Karpas-422 (cell line): ENCODE measurements around the gene PRIMPOL. TPM values are rescaled to one million over a fixed set of nuclear protein-coding genes. Genes with fewer than 3 reads are reported as not detected.
"Not testable (repeated sequence)": the region's sequence is repeated elsewhere in the genome, so short reads cannot be mapped to it uniquely, and the experiment has no call there.

Source experiments
- DNase-seq: peaks from one replicate; pipeline ENCODE4 v3.0.0-alpha.2; 2015
- H2AFZ ChIP-seq: fragments of 200-600 bp; sonication (generic); 2 replicates; pipeline ENCODE4 v1.6.1; 2014; ENCODE audit warnings: antibody characterized with exemption, low read length, mixed read lengths
- H3K27ac ChIP-seq: fragments of 200-600 bp; sonication (generic); 2 replicates; pipeline ENCODE4 v1.5.1; 2014; ENCODE audit warnings: mild to moderate bottlenecking, low read length, moderate library complexity
- H3K27me3 ChIP-seq: fragments of 200-600 bp; sonication (generic); 2 replicates; pipeline ENCODE4 v1.6.1; 2014; ENCODE audit warnings: low read length, mixed read lengths
- H3K36me3 ChIP-seq: fragments of 200-600 bp; sonication (generic); 2 replicates; pipeline ENCODE4 v1.6.1; 2014; ENCODE audit warnings: low read length, mixed read lengths; ENCODE audit not compliant: insufficient read depth
- H3K4me1 ChIP-seq: fragments of 200-600 bp; sonication (generic); 2 replicates; pipeline ENCODE4 v1.6.1; 2014; ENCODE audit warnings: mild to moderate bottlenecking, low read length, mixed read lengths
- H3K4me2 ChIP-seq: fragments of 200-600 bp; sonication (generic); 2 replicates; pipeline ENCODE4 v1.6.1; 2014; ENCODE audit warnings: low read length, low read depth, mild to moderate bottlenecking; ENCODE audit not compliant: poor library complexity, severe bottlenecking
- H3K4me3 ChIP-seq: fragments of 200-600 bp; sonication (generic); 2 replicates; pipeline ENCODE4 v1.5.1; 2014; ENCODE audit warnings: mild to moderate bottlenecking, antibody characterized with exemption, low read length, mixed read lengths
- H3K79me2 ChIP-seq: fragments of 200-600 bp; sonication (generic); 2 replicates; pipeline ENCODE4 v1.6.1; 2014; ENCODE audit warnings: mild to moderate bottlenecking, low read length, mixed read lengths
- H3K9ac ChIP-seq: fragments of 200-600 bp; sonication (generic); 2 replicates; pipeline ENCODE4 v1.6.0; 2014; ENCODE audit warnings: low read length
- H3K9me2 ChIP-seq: fragments of 200-600 bp; sonication (generic), shearing (Covaris generic); replicated peaks from 2 replicates; pipeline ENCODE4 v1.6.0; 2014; ENCODE audit warnings: mild to moderate bottlenecking, low read length, moderate library complexity; ENCODE audit not compliant: insufficient read depth
- H3K9me3 ChIP-seq: fragments of 300-700, 200-600 bp; sonication (generic); 2 replicates; pipeline ENCODE4 v1.6.1; 2014; ENCODE audit warnings: low read length, mixed read lengths
- H4K20me1 ChIP-seq: fragments of 200-600 bp; sonication (generic); 2 replicates; pipeline ENCODE4 v1.6.1; 2014; ENCODE audit warnings: mild to moderate bottlenecking, antibody characterized with exemption, low read length, low read depth; ENCODE audit not compliant: insufficient read depth
- total RNA-seq: library from RNA; depleted of rRNA; stranded (reverse); fragments of >200 nt; shearing (Covaris generic); gene quantifications from 2 replicates; pipeline ENCODE4 v1.2.3, GENCODE V29; 2014; ENCODE audit warnings: low replicate concordance

PRIMPOL gene
- total RNA-seq, 1 experiment from 2014 or later, result 35.2 TPM

GRCh38 chr4:184616633-184617551, 32.6 kb upstream of the PRIMPOL start:
- Histone ChIP-seq H3K9me3 (no peaks in the 10 kb centered on the region), H3K4me1 (no peaks in the 10 kb centered on the region), H3K9ac (no peak overlapping the region), H3K9me2 (no peaks in the 10 kb centered on the region), H2AFZ (no peak overlapping the region), H4K20me1 (no peaks in the 10 kb centered on the region), H3K36me3 (no peaks in the 10 kb centered on the region), H3K4me2 (no peak overlapping the region), H3K79me2 (no peaks in the 10 kb centered on the region), H3K27ac (no peak overlapping the region), H3K4me3 (no peak overlapping the region), H3K27me3 (no peaks in the 10 kb centered on the region)
- DNase-seq, result no peak

- H4K20me1 ChIP-seq, result no peaks in the 10 kb centered on the region
- no peak overlapping the region for H3K4me2 ChIP-seq
These were observed 31.8 kb upstream of the PRIMPOL start for GRCh38 chr4:184617600-184618196.

GRCh38 chr4:184620212-184620867, 29.2 kb upstream of the PRIMPOL start:
- Histone ChIP-seq H3K4me2 (no peak overlapping the region), H3K4me3 (no peak overlapping the region), H3K9ac (no peak overlapping the region), H3K27ac (no peak overlapping the region), H2AFZ (no peak overlapping the region), H3K9me3 (no peaks in the 10 kb centered on the region), H3K36me3 (no peaks in the 10 kb centered on the region), H3K79me2 (no peaks in the 10 kb centered on the region), H3K4me1 (no peaks in the 10 kb centered on the region), H3K9me2 (no peaks in the 10 kb centered on the region), H4K20me1 (no peaks in the 10 kb centered on the region), H3K27me3 (no peaks in the 10 kb centered on the region)
- DNase-seq, result no peak

More at GRCh38 chr4:184617600-184618196, 31.8 kb upstream of the PRIMPOL start:
- Histone ChIP-seq H3K27ac (no peak overlapping the region), H3K9ac (no peak overlapping the region), H3K9me3 (no peaks in the 10 kb centered on the region), H3K79me2 (no peaks in the 10 kb centered on the region), H3K36me3 (no peaks in the 10 kb centered on the region), H3K4me1 (no peaks in the 10 kb centered on the region), H3K4me3 (no peak overlapping the region), H3K9me2 (no peaks in the 10 kb centered on the region), H2AFZ (no peak overlapping the region), H3K27me3 (no peaks in the 10 kb centered on the region)
- DNase-seq, result no peak

- no peaks in the 10 kb centered on the region for H3K36me3 ChIP-seq
- H3K79me2 ChIP-seq, result no peaks in the 10 kb centered on the region
- H3K9me3 ChIP-seq, result no peaks in the 10 kb centered on the region
- DNase-seq, result no peak
- no peak overlapping the region for H2AFZ ChIP-seq
- no peak overlapping the region for H3K4me3 ChIP-seq
- no peaks in the 10 kb centered on the region for H4K20me1 ChIP-seq
- no peak overlapping the region for H3K27ac ChIP-seq
- H3K27me3 ChIP-seq, result no peaks in the 10 kb centered on the region
- H3K9ac ChIP-seq, result no peak overlapping the region
- no peaks in the 10 kb centered on the region for H3K9me2 ChIP-seq
- H3K4me2 ChIP-seq, result no peak overlapping the region
- no peaks in the 10 kb centered on the region for H3K4me1 ChIP-seq
These were observed 28.0 kb upstream of the PRIMPOL start for GRCh38 chr4:184621518-184621917.

- not testable (repeated sequence) for H3K4me3 ChIP-seq, H3K36me3 ChIP-seq, H3K4me1 ChIP-seq, H2AFZ ChIP-seq, H3K27ac ChIP-seq, H3K9ac ChIP-seq, H3K79me2 ChIP-seq, H3K4me2 ChIP-seq, H3K27me3 ChIP-seq, H3K9me3 ChIP-seq, DNase-seq, H3K9me2 ChIP-seq, H4K20me1 ChIP-seq
These were observed 25.0 kb upstream of the PRIMPOL start for GRCh38 chr4:184624504-184624903.

GRCh38 chr4:184624972-184625554, 24.5 kb upstream of the PRIMPOL start:
- Histone ChIP-seq H3K9me2 (no peaks in the 10 kb centered on the region), H3K27me3 (no peaks in the 10 kb centered on the region), H3K4me1 (no peaks in the 10 kb centered on the region), H2AFZ (no peak overlapping the region), H4K20me1 (no peaks in the 10 kb centered on the region), H3K79me2 (no peaks in the 10 kb centered on the region), H3K36me3 (peaks cover 8% of the 10 kb centered on the region; the same call in 1 of the 2 replicates), H3K27ac (no peak overlapping the region), H3K9me3 (no peaks in the 10 kb centered on the region), H3K4me3 (no peak overlapping the region), H3K9ac (no peak overlapping the region), H3K4me2 (no peak overlapping the region)
- DNase-seq, result no peak

- H4K20me1 ChIP-seq, DNase-seq, H3K4me2 ChIP-seq, H3K27me3 ChIP-seq, H3K27ac ChIP-seq, H2AFZ ChIP-seq, H3K79me2 ChIP-seq, H3K9ac ChIP-seq, H3K36me3 ChIP-seq, H3K9me2 ChIP-seq, H3K4me1 ChIP-seq, H3K4me3 ChIP-seq, H3K9me3 ChIP-seq: not testable (repeated sequence)
These were observed 23.5 kb upstream of the PRIMPOL start for GRCh38 chr4:184625783-184626596.
